Endodermal cell (in vitro differentiated cells): ENCODE measurements around the gene NAV1. TPM values are rescaled to one million over a fixed set of nuclear protein-coding genes. Genes with fewer than 3 reads are reported as not detected.

ENCODE experiments used
- DNase-seq: peaks from one replicate; pipeline ENCODE4 v3.0.0-alpha.2; 2017
- H3K27ac ChIP-seq: 2 replicates; pipeline ENCODE4 v1.5.1; 2013; ENCODE audit warnings: mild to moderate bottlenecking, low read depth, low read length, moderate library complexity
- H3K27me3 ChIP-seq: 2 replicates; pipeline ENCODE4 v1.6.1; 2013; ENCODE audit warnings: mild to moderate bottlenecking, low read length, moderate library complexity; ENCODE audit not compliant: insufficient read depth, control insufficient read depth, poor library complexity, severe bottlenecking
- H3K36me3 ChIP-seq: 2 replicates; pipeline ENCODE4 v1.7.0; 2013; ENCODE audit warnings: mild to moderate bottlenecking, low read length, moderate library complexity; ENCODE audit not compliant: control insufficient read depth, insufficient read depth
- H3K4me1 ChIP-seq: one replicate; pipeline ENCODE4 v1.7.0; 2013; ENCODE audit warnings: low read length; ENCODE audit not compliant: control insufficient read depth, insufficient read depth
- H3K4me3 ChIP-seq: 2 replicates; pipeline ENCODE4 v1.5.1; 2013; ENCODE audit warnings: mild to moderate bottlenecking, low read length, moderate library complexity
- H3K9ac ChIP-seq: 2 replicates; pipeline ENCODE4 v1.6.1; 2013; ENCODE audit warnings: mild to moderate bottlenecking, low read length, moderate library complexity; ENCODE audit not compliant: poor library complexity, severe bottlenecking; ENCODE audit errors: extremely low read depth
- H3K9me3 ChIP-seq: 2 replicates; pipeline ENCODE4 v1.6.1; 2013; ENCODE audit warnings: mild to moderate bottlenecking, low read length, moderate library complexity; ENCODE audit not compliant: control insufficient read depth
- H3K27ac Mint-ChIP-seq: 2 replicates; pipeline ENCODE4 v1.8.0; 2020; ENCODE audit warnings: mixed read lengths
- H3K27me3 Mint-ChIP-seq: 2 replicates; pipeline ENCODE4 v1.8.0; 2021; ENCODE audit warnings: mild to moderate bottlenecking, mixed read lengths; ENCODE audit not compliant: insufficient read depth
- H3K36me3 Mint-ChIP-seq: 2 replicates; pipeline ENCODE4 v1.8.0; 2020; ENCODE audit warnings: low read depth, mixed read lengths
- H3K4me1 Mint-ChIP-seq: 2 replicates; pipeline ENCODE4 v1.8.0; 2020; ENCODE audit warnings: mixed read lengths
- H3K4me3 Mint-ChIP-seq: 2 replicates; pipeline ENCODE4 v1.8.0; 2020; ENCODE audit warnings: mild to moderate bottlenecking, moderate library complexity, mixed read lengths
- H3K9me3 Mint-ChIP-seq: 2 replicates; pipeline ENCODE4 v1.8.0; 2020; ENCODE audit warnings: mild to moderate bottlenecking, mixed read lengths
- CTCF ChIP-seq: fragments of 200-600 bp; sonication (generic); conservative IDR thresholded peaks from 2 replicates; pipeline ENCODE4 v1.5.0; 2021; ENCODE audit warnings: antibody characterized with exemption, mild to moderate bottlenecking
- WGBS, 2 experiments: methylation state at CpG; one replicate each; pipeline versions ENCODE4 v1.1.5 to v1.1.7; 2013; ENCODE audit warnings: missing lambda C conversion rate in 2 of 2, mixed read lengths in 1 of 2; ENCODE audit not compliant: insufficient coverage in 1 of 2, insufficient read length in 1 of 2; 5-methylcytosine and 5-hydroxymethylcytosine counted together
- total RNA-seq, 2 donors: library from RNA; stranded (reverse); fragmentation: NEBNext Ultra II Directional in 1 of 2; extraction: Animal tissue kit (Norgen Biotek cat#: 25700) in 1 of 2; gene quantifications; 2 replicates in 1 of 2; 3 replicates in 1 of 2; pipeline ENCODE4 v1.2.1, GENCODE V29; 2021

Gene NAV1
- total RNA-seq, 2 donors from 2014 or later: 42.2 to 62.5 TPM

- WGBS, 2 experiments: 93 to 97% methylated on average over 3 of the region's 3 CpGs
- Mint-ChIP-seq H3K27ac (no peak overlapping the region), H3K36me3 (no peaks in the 10 kb centered on the region), H3K4me1 (peaks cover 6% of the 10 kb centered on the region), H3K4me3 (no peak overlapping the region), H3K27me3 (peaks cover 5% of the 10 kb centered on the region), H3K9me3 (no peaks in the 10 kb centered on the region)
- Histone ChIP-seq H3K9me3 (no peaks in the 10 kb centered on the region), H3K4me1 (no peaks in the 10 kb centered on the region), H3K27ac (no peak overlapping the region), H3K4me3 (no peak overlapping the region), H3K27me3 (no peaks in the 10 kb centered on the region), H3K36me3 (no peaks in the 10 kb centered on the region), H3K9ac (no peak overlapping the region)
- no peak for TF ChIP-seq CTCF
- no peak for DNase-seq
Observed at GRCh38 chr1:201563941-201564340, 25.0 kb downstream of the NAV1 start.

GRCh38 chr1:201565024-201565730 lies 26.2 kb downstream of the NAV1 start:
- Mint-ChIP-seq H3K4me3 (no peak overlapping the region), H3K4me1 (peaks cover 6% of the 10 kb centered on the region), H3K36me3 (no peaks in the 10 kb centered on the region), H3K27ac (no peak overlapping the region), H3K27me3 (peaks cover 5% of the 10 kb centered on the region), H3K9me3 (no peaks in the 10 kb centered on the region)
- H3K4me3 ChIP-seq: no peak overlapping the region
- H3K27me3 ChIP-seq: no peaks in the 10 kb centered on the region
- no peak overlapping the region for H3K27ac ChIP-seq
- no peaks in the 10 kb centered on the region for H3K4me1 ChIP-seq
- no peak for TF ChIP-seq CTCF
- 89 to 97% methylated on average over 9 to 12 of the region's 12 CpGs for WGBS, 2 experiments
- H3K36me3 ChIP-seq: no peaks in the 10 kb centered on the region
- no peak overlapping the region for H3K9ac ChIP-seq
- no peaks in the 10 kb centered on the region for H3K9me3 ChIP-seq
- DNase-seq: no peak

GRCh38 chr1:201565771-201566528 lies 27.0 kb downstream of the NAV1 start:
- Mint-ChIP-seq H3K36me3 (no peaks in the 10 kb centered on the region), H3K4me3 (no peak overlapping the region), H3K27ac (no peak overlapping the region), H3K27me3 (peaks cover 3% of the 10 kb centered on the region), H3K4me1 (peaks cover 6% of the 10 kb centered on the region), H3K9me3 (no peaks in the 10 kb centered on the region)
- no peak for TF ChIP-seq CTCF
- Histone ChIP-seq H3K4me1 (no peaks in the 10 kb centered on the region), H3K9me3 (no peaks in the 10 kb centered on the region), H3K9ac (no peak overlapping the region), H3K27ac (no peak overlapping the region), H3K4me3 (no peak overlapping the region), H3K27me3 (no peaks in the 10 kb centered on the region), H3K36me3 (no peaks in the 10 kb centered on the region)
- no peak for DNase-seq
- 92 to 97% methylated on average over 3 to 12 of the region's 12 CpGs for WGBS, 2 experiments
